Muscle layer of duodenum (tissue), 2 donors: ENCODE data around the gene OFD1.

Experiments
- H3K27ac ChIP-seq: one replicate; pipeline ENCODE4 v1.7.0; 2013; ENCODE audit warnings: mild to moderate bottlenecking, low read length
- H3K27me3 ChIP-seq: one replicate; pipeline ENCODE4 v1.7.0; 2013; ENCODE audit warnings: low read depth, mild to moderate bottlenecking, control low read depth, low read length
- H3K36me3 ChIP-seq, 2 donors: one replicate each; pipeline ENCODE4 v1.7.0; 2013; ENCODE audit warnings: low read length in 2 of 2, control low read depth in 1 of 2, mild to moderate bottlenecking in 1 of 2; ENCODE audit not compliant: insufficient read depth in 2 of 2, control insufficient read depth in 1 of 2
- H3K4me1 ChIP-seq, 2 donors: one replicate each; pipeline ENCODE4 v1.7.0; 2013; ENCODE audit warnings: low read length in 2 of 2, mild to moderate bottlenecking in 2 of 2, control low read depth in 1 of 2, moderate library complexity in 1 of 2; ENCODE audit not compliant: insufficient read depth in 2 of 2, control insufficient read depth in 1 of 2
- H3K4me3 ChIP-seq, 2 donors: one replicate each; pipeline ENCODE4 v1.7.0; 2013; ENCODE audit warnings: low read length in 2 of 2, low read depth in 1 of 2, mild to moderate bottlenecking in 1 of 2
- H3K9me3 ChIP-seq, 2 donors: one replicate each; pipeline ENCODE4 v1.7.0; 2013; ENCODE audit warnings: low read length in 2 of 2, control low read depth in 1 of 2, mild to moderate bottlenecking in 1 of 2; ENCODE audit not compliant: control insufficient read depth in 1 of 2
- donor health status: healthy.

The OFD1 gene

GRCh38 chrX:13733506-13733905 is 1.0 kb upstream of the OFD1 start:
- Histone ChIP-seq H3K4me1 (peaks cover 0 to 4% of the 10 kb centered on the region in 2 donors), H3K36me3 (no peaks in the 10 kb centered on the region), H3K4me3 (peak overlapping the region; percentile 75 to 86), H3K27me3 (no peaks in the 10 kb centered on the region), H3K9me3 (no peaks in the 10 kb centered on the region), H3K27ac (peak overlapping the region; percentile 86)

GRCh38 chrX:13741695-13742094 is 7.1 kb downstream of the OFD1 start:
- Histone ChIP-seq H3K4me1 (no peaks in the 10 kb centered on the region), H3K4me3 (no peak overlapping the region), H3K9me3 (no peaks in the 10 kb centered on the region), H3K27ac (no peak overlapping the region), H3K36me3 (peaks cover 7% of the 10 kb centered on the region in 2 donors), H3K27me3 (no peaks in the 10 kb centered on the region)

- Histone ChIP-seq H3K9me3 (no peaks in the 10 kb centered on the region), H3K4me1 (no peaks in the 10 kb centered on the region), H3K27ac (no peak overlapping the region), H3K36me3 (peaks cover 7% of the 10 kb centered on the region in 2 donors), H3K4me3 (no peak overlapping the region), H3K27me3 (no peaks in the 10 kb centered on the region)
Measured at GRCh38 chrX:13742397-13743176, 8.0 kb downstream of the OFD1 start.

- H3K27ac ChIP-seq = no peak overlapping the region
- H3K4me1 ChIP-seq = no peaks in the 10 kb centered on the region
- H3K4me3 ChIP-seq = no peak overlapping the region
- H3K27me3 ChIP-seq = no peaks in the 10 kb centered on the region
- peaks cover 0 to 12% of the 10 kb centered on the region in 2 donors for H3K36me3 ChIP-seq
- no peaks in the 10 kb centered on the region for H3K9me3 ChIP-seq
Measured at GRCh38 chrX:13747836-13748235, 13.3 kb downstream of the OFD1 start.

GRCh38 chrX:13748486-13748885 is 13.9 kb downstream of the OFD1 start:
- no peak overlapping the region for H3K4me3 ChIP-seq
- no peak overlapping the region for H3K27ac ChIP-seq
- peaks cover 0 to 12% of the 10 kb centered on the region in 2 donors for H3K36me3 ChIP-seq
- no peaks in the 10 kb centered on the region for H3K4me1 ChIP-seq
- H3K9me3 ChIP-seq = no peaks in the 10 kb centered on the region
- H3K27me3 ChIP-seq = no peaks in the 10 kb centered on the region

- Histone ChIP-seq H3K4me3 (no peak overlapping the region), H3K27me3 (no peaks in the 10 kb centered on the region), H3K36me3 (peaks cover 0 to 9% of the 10 kb centered on the region in 2 donors), H3K9me3 (no peaks in the 10 kb centered on the region), H3K4me1 (no peaks in the 10 kb centered on the region), H3K27ac (no peak overlapping the region)
Measured at GRCh38 chrX:13750204-13750603, 15.7 kb downstream of the OFD1 start.

GRCh38 chrX:13750812-13751211 is 16.3 kb downstream of the OFD1 start:
- Histone ChIP-seq H3K9me3 (no peaks in the 10 kb centered on the region), H3K4me3 (no peak overlapping the region), H3K27me3 (no peaks in the 10 kb centered on the region), H3K4me1 (no peaks in the 10 kb centered on the region), H3K27ac (no peak overlapping the region), H3K36me3 (peaks cover 0 to 9% of the 10 kb centered on the region in 2 donors)

- no peak overlapping the region for H3K4me3 ChIP-seq
- no peaks in the 10 kb centered on the region for H3K4me1 ChIP-seq
- H3K36me3 ChIP-seq = peaks cover 5 to 10% of the 10 kb centered on the region in 2 donors
- H3K27ac ChIP-seq = no peak overlapping the region
- H3K9me3 ChIP-seq = no peaks in the 10 kb centered on the region
- H3K27me3 ChIP-seq = no peaks in the 10 kb centered on the region
Measured at GRCh38 chrX:13752141-13752540, 17.6 kb downstream of the OFD1 start.

GRCh38 chrX:13752646-13753045 is 18.1 kb downstream of the OFD1 start:
- Histone ChIP-seq H3K4me3 (no peak overlapping the region), H3K27ac (no peak overlapping the region), H3K4me1 (no peaks in the 10 kb centered on the region), H3K9me3 (no peaks in the 10 kb centered on the region), H3K27me3 (no peaks in the 10 kb centered on the region), H3K36me3 (peaks cover 6 to 13% of the 10 kb centered on the region in 2 donors)

- Histone ChIP-seq H3K4me1 (no peaks in the 10 kb centered on the region), H3K36me3 (peaks cover 6 to 21% of the 10 kb centered on the region in 2 donors), H3K9me3 (no peaks in the 10 kb centered on the region), H3K27me3 (no peaks in the 10 kb centered on the region), H3K4me3 (no peak overlapping the region), H3K27ac (no peak overlapping the region)
Measured at GRCh38 chrX:13754765-13755164, 20.2 kb downstream of the OFD1 start.

GRCh38 chrX:13755254-13755653 is 20.7 kb downstream of the OFD1 start:
- Histone ChIP-seq H3K9me3 (no peaks in the 10 kb centered on the region), H3K4me3 (no peak overlapping the region), H3K27ac (no peak overlapping the region), H3K36me3 (peaks cover 6 to 21% of the 10 kb centered on the region in 2 donors), H3K4me1 (peaks cover 0 to 3% of the 10 kb centered on the region in 2 donors), H3K27me3 (no peaks in the 10 kb centered on the region)

- Histone ChIP-seq H3K4me3 (no peak overlapping the region), H3K9me3 (no peaks in the 10 kb centered on the region), H3K27ac (no peak overlapping the region), H3K27me3 (no peaks in the 10 kb centered on the region), H3K4me1 (peaks cover 0 to 6% of the 10 kb centered on the region in 2 donors), H3K36me3 (peaks cover 6 to 27% of the 10 kb centered on the region in 2 donors)
Measured at GRCh38 chrX:13756381-13756780, 21.8 kb downstream of the OFD1 start.
